Inferior parietal cortex (tissue), 1 donor: ENCODE results near the gene PIR.

ENCODE experiments used
- DNase-seq: peaks from one replicate; pipeline ENCODE4 v3.0.0-alpha.2; 2016; ENCODE audit errors: extremely low spot score

PIR gene

GRCh38 chrX:15493118-15493962 is at the start of gene PIR:
PIR (minus strand) TSS chrX:15493333; CDS start chrX:15491257, 2,076 bp downstream.
- peak; percentile 80 for DNase-seq

- DNase-seq: no peak
These were observed 37.2 kb upstream of the PIR start for GRCh38 chrX:15530318-15530717.

- no peak for DNase-seq
These were observed 36.0 kb upstream of the PIR start for GRCh38 chrX:15529165-15529564.

GRCh38 chrX:15525664-15526416 is 32.7 kb upstream of the PIR start:
- no peak for DNase-seq

GRCh38 chrX:15524417-15524816 is 31.3 kb upstream of the PIR start:
- DNase-seq: no peak

GRCh38 chrX:15523088-15523487 is 30.0 kb upstream of the PIR start:
- DNase-seq: no peak

- no peak for DNase-seq
These were observed 29.3 kb upstream of the PIR start for GRCh38 chrX:15522464-15522863.

- no peak for DNase-seq
These were observed 22.8 kb upstream of the PIR start for GRCh38 chrX:15515931-15516330.

- DNase-seq: no peak
These were observed 21.1 kb upstream of the PIR start for GRCh38 chrX:15514279-15514678.

- no peak for DNase-seq
These were observed 19.4 kb upstream of the PIR start for GRCh38 chrX:15512401-15512965.

GRCh38 chrX:15511563-15511962 is 18.4 kb upstream of the PIR start:
- DNase-seq: no peak

- DNase-seq: no peak
These were observed 16.7 kb upstream of the PIR start for GRCh38 chrX:15509845-15510244.

GRCh38 chrX:15507005-15507404 is 13.9 kb upstream of the PIR start:
- DNase-seq: no peak

- no peak for DNase-seq
These were observed 12.0 kb upstream of the PIR start for GRCh38 chrX:15505101-15505500.

GRCh38 chrX:15504661-15505060 is 11.5 kb upstream of the PIR start:
- DNase-seq: no peak

GRCh38 chrX:15501506-15501905 is 8.4 kb upstream of the PIR start:
- DNase-seq: no peak

GRCh38 chrX:15500497-15500966 is 7.4 kb upstream of the PIR start, which contains the start of gene BMX:
BMX (plus strand) TSS chrX:15500807; CDS start chrX:15508354, 7,547 bp downstream.
- DNase-seq: no peak

GRCh38 chrX:15499976-15500375 is 6.8 kb upstream of the PIR start:
- DNase-seq: no peak

GRCh38 chrX:15498741-15499140 is 5.6 kb upstream of the PIR start:
- DNase-seq: no peak

GRCh38 chrX:15497865-15498264 is 4.7 kb upstream of the PIR start:
- peak; percentile 60 for DNase-seq

- no peak for DNase-seq
These were observed 3.7 kb upstream of the PIR start for GRCh38 chrX:15496824-15497223.

- DNase-seq: no peak
These were observed 2.7 kb upstream of the PIR start for GRCh38 chrX:15495801-15496200.
